Measurements from ENCODE around the gene EPPIN. TPM values are rescaled to one million over a fixed set of nuclear protein-coding genes. Genes with fewer than 3 reads are reported as not detected.
"Not testable (repeated sequence)": the region's sequence is repeated elsewhere in the genome, so short reads cannot be mapped to it uniquely, and the experiment has no call there.

The EPPIN gene
- total RNA-seq (not detected), polyA plus RNA-seq (not detected)
- long read RNA-seq, donor 1, result 0 reads
- long read RNA-seq, donor 2, result 0 reads

DNA sequence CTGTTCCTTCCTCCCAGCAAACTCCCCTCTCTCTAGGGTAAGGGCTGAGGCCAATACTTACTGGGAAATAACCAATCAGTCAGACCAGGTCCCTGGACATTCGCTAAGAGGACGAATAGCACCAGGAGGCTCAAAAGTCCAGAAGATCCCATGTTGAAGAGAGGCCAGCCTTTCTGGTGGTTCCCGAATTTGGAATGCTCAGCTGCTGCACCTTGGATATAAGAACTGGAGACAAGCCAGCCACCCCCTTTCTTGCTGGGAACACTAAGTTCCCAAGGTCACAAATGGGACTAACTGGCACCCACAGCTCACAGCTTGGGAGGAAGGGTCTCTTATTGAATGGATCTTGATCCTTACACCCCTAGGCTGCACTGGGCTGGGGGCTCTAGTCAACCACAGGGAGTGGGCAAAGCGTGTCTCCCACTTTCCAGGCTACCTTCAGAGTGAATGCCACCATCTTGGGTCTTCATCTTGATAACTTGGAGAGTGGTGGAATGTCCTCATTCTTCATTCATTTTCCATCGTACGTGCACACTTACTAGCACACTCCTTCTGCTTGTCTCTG is at the start of gene EPPIN:
TSS of gene EPPIN (minus strand) at position 196 of the 565 bp plus-strand sequence. CDS start at position 152, 44 bp downstream.
- Histone ChIP-seq H3K27me3 (ENCODE audit: control insufficient read depth in 1 of 2, insufficient read depth in 2 of 2, low read length in 1 of 2) (no peaks in the 10 kb centered on the region), H3K4me3 (ENCODE audit: low read length in 2 of 2) (no peak within 1 kb of the TSS), H3K4me1 (ENCODE audit: control insufficient read depth in 1 of 2, insufficient read depth in 2 of 2, low read length in 2 of 2) (no peaks in the 10 kb centered on the region), H3K36me3 (ENCODE audit: control insufficient read depth in 1 of 2, insufficient read depth in 2 of 2, low read length in 1 of 2) (no peaks in the 10 kb centered on the region), H3K9me3 (ENCODE audit: control insufficient read depth, low read length) (no peaks in the 10 kb centered on the region), H3K27ac (ENCODE audit: low read depth in 1 of 2, low read length in 2 of 2) (no peak within 1 kb of the TSS)
- WGBS, 2 donors, result 75 to 77% methylated on average over 6 of the region's 6 CpGs
- no peak for ATAC-seq (ENCODE audit: low FRiP score)
- intact Hi-C loops (cut with DNase I), result no loop called here
- no peak for DNase-seq

DNA sequence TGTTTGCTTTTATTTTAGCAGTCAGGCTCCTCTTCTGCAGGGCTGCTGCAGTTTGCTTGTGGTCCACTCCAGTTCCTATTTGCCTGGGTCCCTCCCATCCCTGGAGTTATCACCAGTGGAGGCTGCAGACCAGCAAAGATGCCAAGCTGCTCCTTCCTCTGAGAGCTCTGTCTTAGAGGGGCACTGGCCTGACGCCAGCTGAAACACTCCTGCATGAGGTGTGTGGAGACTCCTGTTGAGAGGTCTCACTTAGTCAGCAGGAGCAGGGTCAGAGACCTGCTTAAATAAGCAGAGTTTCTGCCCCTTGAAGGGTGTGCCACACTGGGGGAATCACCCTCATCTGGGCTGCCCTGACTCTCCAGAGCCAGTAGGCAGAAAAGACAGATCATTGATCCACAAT is 48.0 kb upstream of the EPPIN start:
- Histone ChIP-seq H3K9me3 (ENCODE audit: control insufficient read depth, low read length) (peaks cover 4% of the 10 kb centered on the region), H3K27ac (ENCODE audit: low read depth in 1 of 2, low read length in 2 of 2) (no peak overlapping the region), H3K27me3 (ENCODE audit: control insufficient read depth in 1 of 2, insufficient read depth in 2 of 2, low read length in 1 of 2) (no peaks in the 10 kb centered on the region), H3K4me3 (ENCODE audit: low read length in 2 of 2) (no peak overlapping the region), H3K4me1 (ENCODE audit: control insufficient read depth in 1 of 2, insufficient read depth in 2 of 2, low read length in 2 of 2) (no peaks in the 10 kb centered on the region), H3K36me3 (ENCODE audit: control insufficient read depth in 1 of 2, insufficient read depth in 2 of 2, low read length in 1 of 2) (no peaks in the 10 kb centered on the region)
- DNase-seq (no peak), ATAC-seq (ENCODE audit: low FRiP score) (no peak)
- intact Hi-C loops (cut with DNase I), result no loop called here
- WGBS, 2 donors, result 22 to 33% methylated on average over 1 of the region's 1 CpG

DNA sequence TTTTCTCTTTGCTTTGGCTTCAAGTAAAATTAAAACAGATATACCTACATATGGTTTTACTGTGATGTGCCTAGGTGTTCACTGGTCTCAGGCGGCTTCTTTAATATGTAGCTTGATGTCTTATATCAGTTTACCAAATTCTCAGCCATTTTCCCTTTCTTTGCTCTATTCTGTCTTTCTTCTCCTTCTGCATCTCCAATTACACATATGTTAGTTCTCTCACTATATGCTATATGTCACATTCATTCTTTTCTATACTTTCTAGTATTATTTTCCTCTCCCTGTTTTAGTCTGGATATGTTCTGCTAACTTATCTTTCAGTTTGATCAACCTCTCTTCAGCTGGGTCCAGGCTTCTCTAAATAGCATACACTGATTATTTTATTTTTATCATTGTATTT is 46.3 kb upstream of the EPPIN start:
- intact Hi-C loops (cut with DNase I), result no loop called here
- no peaks in the 10 kb centered on the region for H3K27me3 ChIP-seq (ENCODE audit: control insufficient read depth in 1 of 2, insufficient read depth in 2 of 2, low read length in 1 of 2)
- H3K4me3 ChIP-seq (ENCODE audit: low read length in 2 of 2), result no peak overlapping the region
- no peak overlapping the region for H3K27ac ChIP-seq (ENCODE audit: low read depth in 1 of 2, low read length in 2 of 2)
- H3K4me1 ChIP-seq (ENCODE audit: control insufficient read depth in 1 of 2, insufficient read depth in 2 of 2, low read length in 2 of 2), result no peaks in the 10 kb centered on the region
- H3K36me3 ChIP-seq (ENCODE audit: control insufficient read depth in 1 of 2, insufficient read depth in 2 of 2, low read length in 1 of 2), result no peaks in the 10 kb centered on the region
- H3K9me3 ChIP-seq (ENCODE audit: control insufficient read depth, low read length), result peaks cover 2% of the 10 kb centered on the region
- ATAC-seq (ENCODE audit: low FRiP score), result no peak
- DNase-seq, result no peak
- WGBS, 2 donors, result 37 to 40% methylated on average over 1 of the region's 1 CpG

- no peaks in the 10 kb centered on the region for H3K4me1 ChIP-seq (ENCODE audit: control insufficient read depth in 1 of 2, insufficient read depth in 2 of 2, low read length in 2 of 2)
- H3K4me3 ChIP-seq (ENCODE audit: low read length in 2 of 2), result no peak overlapping the region
- intact Hi-C loops (cut with DNase I), result no loop called here
- whole genome bisulfite sequencing, 2 donors, result 58 to 62% methylated on average over 5 of the region's 5 CpGs
- no peak overlapping the region for H3K27ac ChIP-seq (ENCODE audit: low read depth in 1 of 2, low read length in 2 of 2)
- H3K27me3 ChIP-seq (ENCODE audit: control insufficient read depth in 1 of 2, insufficient read depth in 2 of 2, low read length in 1 of 2), result no peaks in the 10 kb centered on the region
- no peaks in the 10 kb centered on the region for H3K9me3 ChIP-seq (ENCODE audit: control insufficient read depth, low read length)
- no peak for ATAC-seq (ENCODE audit: low FRiP score)
- DNase-seq, result no peak
- no peaks in the 10 kb centered on the region for H3K36me3 ChIP-seq (ENCODE audit: control insufficient read depth in 1 of 2, insufficient read depth in 2 of 2, low read length in 1 of 2)
These were observed 45.5 kb upstream of the EPPIN start for GRCh38 chr20:45592574-45593189.

DNA sequence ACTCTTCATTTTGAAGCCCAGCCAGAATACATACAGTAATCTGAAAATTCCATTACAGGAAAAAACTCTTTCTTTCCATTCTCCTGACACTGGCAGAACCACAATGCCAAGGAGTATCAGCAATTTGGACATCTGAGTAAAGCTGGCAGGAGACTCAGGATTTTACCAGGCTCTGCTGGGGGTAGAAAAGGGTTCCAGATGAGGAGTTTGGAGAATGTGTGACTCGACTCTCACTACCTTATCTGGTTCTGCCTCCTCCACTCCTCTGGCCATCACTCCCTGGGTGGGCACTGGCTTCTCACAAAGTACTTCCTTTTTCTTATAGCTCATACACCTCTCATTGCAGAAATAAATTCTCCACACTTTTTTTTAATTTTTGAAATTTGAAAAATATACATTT is 42.5 kb upstream of the EPPIN start:
- no peaks in the 10 kb centered on the region for H3K36me3 ChIP-seq (ENCODE audit: control insufficient read depth in 1 of 2, insufficient read depth in 2 of 2, low read length in 1 of 2)
- intact Hi-C loops (cut with DNase I), result no loop called here
- H3K4me1 ChIP-seq (ENCODE audit: control insufficient read depth in 1 of 2, insufficient read depth in 2 of 2, low read length in 2 of 2), result no peaks in the 10 kb centered on the region
- H3K27ac ChIP-seq (ENCODE audit: low read depth in 1 of 2, low read length in 2 of 2), result no peak overlapping the region
- no peak overlapping the region for H3K4me3 ChIP-seq (ENCODE audit: low read length in 2 of 2)
- H3K9me3 ChIP-seq (ENCODE audit: control insufficient read depth, low read length), result no peaks in the 10 kb centered on the region
- ATAC-seq (ENCODE audit: low FRiP score), result no peak
- DNase-seq, result no peak
- H3K27me3 ChIP-seq (ENCODE audit: control insufficient read depth in 1 of 2, insufficient read depth in 2 of 2, low read length in 1 of 2), result no peaks in the 10 kb centered on the region
- 20 to 24% methylated on average over 1 of the region's 1 CpG for WGBS, 2 donors

GRCh38 chr20:45588800-45589199 is 41.6 kb upstream of the EPPIN start:
- Histone ChIP-seq H3K4me1 (ENCODE audit: control insufficient read depth in 1 of 2, insufficient read depth in 2 of 2, low read length in 2 of 2) (no peaks in the 10 kb centered on the region), H3K27me3 (ENCODE audit: control insufficient read depth in 1 of 2, insufficient read depth in 2 of 2, low read length in 1 of 2) (no peaks in the 10 kb centered on the region), H3K36me3 (ENCODE audit: control insufficient read depth in 1 of 2, insufficient read depth in 2 of 2, low read length in 1 of 2) (no peaks in the 10 kb centered on the region), H3K9me3 (ENCODE audit: control insufficient read depth, low read length) (no peaks in the 10 kb centered on the region), H3K4me3 (ENCODE audit: low read length in 2 of 2) (no peak overlapping the region), H3K27ac (ENCODE audit: low read depth in 1 of 2, low read length in 2 of 2) (no peak overlapping the region)
- ATAC-seq (ENCODE audit: low FRiP score) (no peak), DNase-seq (no peak)
- intact Hi-C loops (cut with DNase I), result no loop called here
- 64 to 85% methylated on average over 2 of the region's 2 CpGs for WGBS, 2 donors

DNA sequence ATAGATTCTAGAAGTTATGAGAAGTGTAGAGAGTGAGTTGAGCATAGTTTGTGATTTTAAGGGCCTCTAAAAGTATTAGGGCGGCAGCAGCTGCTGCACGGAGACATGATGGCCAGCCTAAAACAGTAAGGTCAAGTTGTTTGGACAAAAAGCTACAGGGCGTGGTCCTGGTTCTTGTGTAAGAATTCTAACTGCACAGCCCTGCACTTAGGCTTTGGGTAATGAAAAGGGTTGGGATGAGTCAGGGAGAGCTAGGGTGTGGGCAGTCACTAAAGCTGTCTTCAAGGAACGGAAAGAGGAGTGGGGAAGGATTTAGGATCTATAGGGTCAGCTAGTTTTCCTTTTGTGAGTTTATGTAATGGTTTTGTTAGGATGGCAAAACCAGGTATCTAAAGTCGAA is 38.8 kb upstream of the EPPIN start:
- not testable (repeated sequence) for DNase-seq

DNA sequence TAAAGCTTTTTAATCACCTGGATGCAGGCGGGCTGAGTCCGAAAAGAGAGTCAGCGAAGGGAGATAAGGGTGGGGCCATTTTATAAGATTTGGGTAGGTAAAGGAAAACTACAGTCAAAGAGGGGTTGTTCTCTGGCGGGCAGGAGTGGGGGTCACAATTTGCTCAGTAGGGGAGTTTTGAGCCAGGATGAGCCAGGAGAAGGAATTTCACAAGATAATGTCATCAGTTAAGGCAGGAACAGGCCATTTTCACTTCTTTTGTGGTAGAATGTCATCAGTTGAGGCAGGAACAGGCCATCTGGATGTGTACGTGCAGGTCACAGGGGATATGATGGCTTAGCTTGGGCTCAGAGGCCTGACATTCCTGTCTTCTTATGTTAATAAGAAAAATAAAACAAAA is 37.1 kb upstream of the EPPIN start:
- intact Hi-C loops (cut with DNase I); H3K9me3 ChIP-seq (ENCODE audit: control insufficient read depth, low read length); ATAC-seq (ENCODE audit: low FRiP score); H3K27me3 ChIP-seq (ENCODE audit: control insufficient read depth in 1 of 2, insufficient read depth in 2 of 2, low read length in 1 of 2); H3K4me1 ChIP-seq (ENCODE audit: control insufficient read depth in 1 of 2, insufficient read depth in 2 of 2, low read length in 2 of 2); DNase-seq; H3K36me3 ChIP-seq (ENCODE audit: control insufficient read depth in 1 of 2, insufficient read depth in 2 of 2, low read length in 1 of 2); H3K4me3 ChIP-seq (ENCODE audit: low read length in 2 of 2); H3K27ac ChIP-seq (ENCODE audit: low read depth in 1 of 2, low read length in 2 of 2): not testable (repeated sequence)
- 71 to 81% methylated on average over 5 of the region's 5 CpGs for WGBS, 2 donors

More for the DNA sequence above, 38.8 kb upstream of the EPPIN start:
- H3K27me3 ChIP-seq (ENCODE audit: control insufficient read depth in 1 of 2, insufficient read depth in 2 of 2, low read length in 1 of 2); H3K9me3 ChIP-seq (ENCODE audit: control insufficient read depth, low read length); intact Hi-C loops (cut with DNase I); ATAC-seq (ENCODE audit: low FRiP score); H3K36me3 ChIP-seq (ENCODE audit: control insufficient read depth in 1 of 2, insufficient read depth in 2 of 2, low read length in 1 of 2); H3K4me1 ChIP-seq (ENCODE audit: control insufficient read depth in 1 of 2, insufficient read depth in 2 of 2, low read length in 2 of 2); H3K4me3 ChIP-seq (ENCODE audit: low read length in 2 of 2); H3K27ac ChIP-seq (ENCODE audit: low read depth in 1 of 2, low read length in 2 of 2): not testable (repeated sequence)
- WGBS, 2 donors, result 84 to 90% methylated on average over 5 of the region's 5 CpGs

DNA sequence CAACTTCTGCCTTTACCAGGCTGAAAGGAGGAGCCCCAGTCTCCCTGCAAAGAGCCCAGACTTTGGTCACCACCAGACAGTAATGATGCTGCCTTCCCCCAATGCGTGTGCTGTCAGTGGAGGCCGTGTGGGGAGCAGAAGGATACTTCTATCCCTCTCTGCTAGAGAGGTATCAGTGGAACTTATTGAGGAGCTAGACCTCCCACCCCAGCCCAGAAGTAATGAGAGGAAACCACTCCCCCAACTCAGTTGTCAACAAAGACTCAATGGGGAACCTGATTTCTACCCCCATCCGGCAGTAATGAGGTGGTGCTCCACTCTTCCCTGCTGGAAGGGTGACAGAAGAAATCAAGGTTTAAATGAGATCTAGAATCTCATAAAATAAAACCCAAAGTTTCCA is 36.3 kb upstream of the EPPIN start:
- Histone ChIP-seq H3K27me3 (ENCODE audit: control insufficient read depth in 1 of 2, insufficient read depth in 2 of 2, low read length in 1 of 2) (no peaks in the 10 kb centered on the region), H3K4me3 (ENCODE audit: low read length in 2 of 2) (no peak overlapping the region), H3K4me1 (ENCODE audit: control insufficient read depth in 1 of 2, insufficient read depth in 2 of 2, low read length in 2 of 2) (no peaks in the 10 kb centered on the region), H3K9me3 (ENCODE audit: control insufficient read depth, low read length) (no peaks in the 10 kb centered on the region), H3K27ac (ENCODE audit: low read depth in 1 of 2, low read length in 2 of 2) (no peak overlapping the region), H3K36me3 (ENCODE audit: control insufficient read depth in 1 of 2, insufficient read depth in 2 of 2, low read length in 1 of 2) (no peaks in the 10 kb centered on the region)
- ATAC-seq (ENCODE audit: low FRiP score) (no peak), DNase-seq (no peak)
- intact Hi-C loops (cut with DNase I), result no loop called here
- WGBS, 2 donors, result 52 to 60% methylated on average over 3 of the region's 3 CpGs
